Muscle of leg (tissue), 11 donors: Measurements from ENCODE around the gene RABGAP1L. TPM values are rescaled to one million over a fixed set of nuclear protein-coding genes. Genes with fewer than 3 reads are reported as not detected.

Experiments
- DNase-seq: peaks from one replicate; pipeline ENCODE4 v3.0.0; 2013
- H3K27ac ChIP-seq: one replicate; pipeline ENCODE4 v1.5.1; 2013; ENCODE audit warnings: mild to moderate bottlenecking, low read length, control low read depth
- H3K27me3 ChIP-seq: one replicate; pipeline ENCODE4 v1.6.1; 2013; ENCODE audit warnings: low read length; ENCODE audit not compliant: control insufficient read depth, insufficient read depth
- H3K36me3 ChIP-seq: one replicate; pipeline ENCODE4 v1.6.1; 2013; ENCODE audit warnings: low read length; ENCODE audit not compliant: control insufficient read depth, insufficient read depth
- H3K4me1 ChIP-seq: one replicate; pipeline ENCODE4 v1.6.1; 2013; ENCODE audit warnings: low read length; ENCODE audit not compliant: control insufficient read depth, insufficient read depth
- H3K4me3 ChIP-seq: one replicate; pipeline ENCODE4 v1.5.1; 2013; ENCODE audit warnings: low read length, control low read depth
- H3K9me3 ChIP-seq: replicated peaks from 2 replicates; pipeline ENCODE4 v1.6.1; 2013; ENCODE audit warnings: low read depth, low read length; ENCODE audit not compliant: control insufficient read depth
- WGBS: methylation state at CpG from one replicate; pipeline ENCODE4 v1.1.5; 2013; ENCODE audit warnings: missing lambda C conversion rate; ENCODE audit not compliant: insufficient coverage; 5-methylcytosine and 5-hydroxymethylcytosine counted together
- polyA plus RNA-seq, 8 donors: library from polyadenylated mRNA; unstranded; fragments of 120-200 nt; gene quantifications; one replicate each; pipeline versions ENCODE4 v1.2.1 to v1.2.3, GENCODE V29; 2013; ENCODE audit warnings: inconsistent platforms in 1 of 8, low replicate concordance in 1 of 8; ENCODE audit not compliant: insufficient read length in 8 of 8, insufficient read depth in 1 of 8
- total RNA-seq: library from RNA; stranded (reverse); fragments of 120-200 nt; gene quantifications from one replicate; pipeline ENCODE4 v1.2.4, GENCODE V29; 2013

Gene RABGAP1L
- total and polyA plus RNA-seq, 9 donors: 9.8 to 27.2 (median 11.6) TPM

DNA sequence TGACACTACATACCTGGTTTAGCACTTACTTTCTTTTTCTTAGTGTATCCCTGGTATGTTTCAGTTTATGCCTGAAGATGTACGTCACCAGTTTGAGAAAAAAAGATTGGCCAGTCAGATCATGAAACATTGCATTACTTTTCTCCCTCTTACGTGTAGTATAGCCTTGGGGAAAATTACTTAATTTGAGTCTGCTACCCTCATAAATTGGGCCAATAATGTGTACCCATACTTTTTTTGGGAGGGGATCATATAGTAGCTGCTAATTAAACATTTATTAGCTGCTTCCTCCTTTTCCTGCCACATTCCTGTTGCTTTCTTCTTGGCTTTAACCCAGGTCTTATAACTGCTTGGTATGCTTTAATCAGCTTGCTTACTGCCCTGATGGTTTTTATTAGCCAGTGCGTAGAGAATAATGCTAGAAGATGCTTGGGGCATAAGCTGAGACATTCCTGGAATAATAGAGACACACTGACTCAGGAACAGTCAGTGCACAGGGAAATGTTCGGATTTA is 32.1 kb downstream of the RABGAP1L start:
- Histone ChIP-seq H3K4me1 (no peaks in the 10 kb centered on the region), H3K9me3 (no peaks in the 10 kb centered on the region), H3K27ac (no peak overlapping the region), H3K36me3 (no peaks in the 10 kb centered on the region), H3K4me3 (no peak overlapping the region), H3K27me3 (no peaks in the 10 kb centered on the region)
- no CpG with 5 or more reads among the region's 4 CpGs for WGBS
- no peak for DNase-seq

- Histone ChIP-seq H3K4me3 (no peak overlapping the region), H3K27me3 (no peaks in the 10 kb centered on the region), H3K4me1 (no peaks in the 10 kb centered on the region), H3K9me3 (no peaks in the 10 kb centered on the region), H3K27ac (no peak overlapping the region), H3K36me3 (no peaks in the 10 kb centered on the region)
- no peak for DNase-seq
- WGBS: 74% methylated on average over 4 of the region's 6 CpGs
Measured at GRCh38 chr1:174194461-174194860, 35.1 kb downstream of the RABGAP1L start.

DNA sequence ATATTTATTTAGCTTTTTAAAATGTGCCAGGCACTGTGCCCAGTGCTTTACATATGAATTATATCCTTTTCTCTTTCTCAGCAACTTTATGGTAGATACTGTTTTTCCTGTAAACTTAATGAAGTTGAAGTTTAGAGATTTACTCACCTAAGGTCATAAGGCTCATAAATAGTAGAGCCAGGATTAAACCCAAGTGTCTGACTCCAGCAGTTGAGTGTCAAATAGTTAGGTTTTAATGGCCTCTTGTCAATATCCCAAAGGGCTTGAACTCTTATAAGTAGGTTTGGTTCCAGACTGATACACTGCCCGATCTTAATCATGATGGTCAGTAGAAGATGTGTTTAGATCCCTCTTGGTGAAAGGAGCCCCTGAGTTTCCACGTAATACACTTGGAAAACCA is 37.8 kb downstream of the RABGAP1L start:
- no peaks in the 10 kb centered on the region for H3K4me1 ChIP-seq
- no peaks in the 10 kb centered on the region for H3K9me3 ChIP-seq
- no peak overlapping the region for H3K27ac ChIP-seq
- no peaks in the 10 kb centered on the region for H3K36me3 ChIP-seq
- no peak overlapping the region for H3K4me3 ChIP-seq
- no peaks in the 10 kb centered on the region for H3K27me3 ChIP-seq
- no peak for DNase-seq
- no CpG with 5 or more reads among the region's 2 CpGs for WGBS

DNA sequence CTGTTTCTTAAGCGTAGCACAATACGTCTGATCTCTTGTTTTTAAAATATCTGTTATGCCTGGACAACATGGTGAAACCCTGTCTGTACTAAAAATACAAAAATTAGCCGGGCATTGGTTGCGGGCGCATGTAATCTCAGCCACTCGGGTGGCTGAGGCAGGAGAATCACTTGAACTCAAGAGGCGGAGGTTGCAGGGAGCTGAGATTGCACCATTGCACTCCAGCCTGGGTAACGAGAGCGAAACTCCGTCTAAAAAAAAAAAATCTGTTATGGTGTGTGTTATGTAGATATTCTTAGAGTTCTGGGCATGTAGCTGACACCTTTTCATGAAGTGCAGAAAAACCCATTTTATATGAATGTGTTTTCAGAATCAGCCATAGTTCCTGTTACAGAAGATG is 38.2 kb downstream of the RABGAP1L start:
- no peak overlapping the region for H3K4me3 ChIP-seq
- no peaks in the 10 kb centered on the region for H3K27me3 ChIP-seq
- H3K36me3 ChIP-seq: no peaks in the 10 kb centered on the region
- WGBS: 94% methylated on average over 8 of the region's 10 CpGs
- no peaks in the 10 kb centered on the region for H3K9me3 ChIP-seq
- H3K27ac ChIP-seq: no peak overlapping the region
- no peaks in the 10 kb centered on the region for H3K4me1 ChIP-seq
- no peak for DNase-seq

DNA sequence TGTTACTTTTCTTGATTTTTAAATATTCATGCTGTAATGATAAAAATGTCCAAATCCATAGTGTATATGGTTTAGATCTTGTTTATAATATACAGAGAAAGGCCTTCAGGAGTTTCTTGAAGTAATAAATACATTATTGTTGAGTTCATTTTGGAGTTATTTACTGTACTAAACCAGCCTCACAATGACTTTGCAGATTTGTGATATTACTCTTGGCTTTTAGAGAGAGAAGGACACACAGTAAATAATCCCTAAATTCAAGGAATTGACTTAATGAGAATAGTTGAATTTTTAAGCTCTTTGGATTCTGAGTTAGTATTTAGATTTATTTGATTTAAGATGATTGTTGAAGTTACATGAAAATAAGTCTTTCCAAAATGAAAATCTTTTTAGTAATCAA is 38.9 kb downstream of the RABGAP1L start:
- no peak overlapping the region for H3K27ac ChIP-seq
- no peaks in the 10 kb centered on the region for H3K4me1 ChIP-seq
- no peaks in the 10 kb centered on the region for H3K27me3 ChIP-seq
- DNase-seq: no peak
- H3K36me3 ChIP-seq: no peaks in the 10 kb centered on the region
- H3K4me3 ChIP-seq: no peak overlapping the region
- peaks cover 4% of the 10 kb centered on the region for H3K9me3 ChIP-seq

DNA sequence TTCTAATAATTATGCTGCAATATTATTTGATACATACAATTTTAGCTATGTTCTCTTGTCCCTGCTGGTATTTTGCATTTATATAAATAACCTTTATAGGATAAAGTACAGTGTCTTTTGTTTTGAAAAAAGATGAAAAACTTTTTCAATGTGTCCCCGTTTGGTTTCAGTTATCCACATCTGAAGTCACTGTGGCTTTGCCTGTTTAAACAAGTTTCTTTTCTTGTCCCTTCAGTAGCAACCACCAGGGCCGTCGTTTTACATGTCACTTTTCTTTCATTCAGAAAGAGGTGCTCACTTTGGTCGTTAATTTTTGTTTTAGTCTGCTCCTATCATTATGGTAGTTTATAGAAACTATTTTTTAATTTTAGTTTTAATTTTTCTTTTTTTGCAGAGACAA is 41.4 kb downstream of the RABGAP1L start:
- no CpG with 5 or more reads among the region's 4 CpGs for WGBS

DNA sequence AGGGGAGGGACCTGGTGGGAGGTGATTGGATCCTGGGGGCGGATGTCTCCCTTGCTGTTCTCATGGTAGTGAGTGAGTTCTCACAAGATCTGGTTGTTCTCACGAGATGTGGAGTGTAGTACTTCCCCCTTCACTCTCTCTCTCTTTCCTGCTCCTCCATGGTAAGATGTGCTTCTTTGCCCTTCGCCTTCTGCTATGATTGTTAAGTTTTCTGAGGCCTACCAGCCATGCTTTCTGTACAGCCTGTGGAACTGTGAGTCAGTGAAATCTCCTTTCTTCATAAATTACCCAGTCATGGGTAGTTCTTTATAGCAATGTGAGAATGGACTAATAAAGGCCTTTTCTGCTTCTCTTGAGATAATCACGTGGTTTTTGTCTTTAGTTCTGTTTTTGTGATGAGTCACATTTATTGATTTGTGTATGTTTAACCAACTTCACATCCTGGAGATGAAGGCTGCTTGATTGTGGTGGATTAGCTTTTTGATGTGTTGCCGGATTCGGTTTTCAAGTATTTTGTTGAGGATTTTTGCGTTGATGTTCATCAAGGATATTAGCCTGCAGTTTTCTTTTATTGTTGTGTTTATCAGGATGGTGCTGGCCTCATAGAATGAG is 45.5 kb downstream of the RABGAP1L start:
- Histone ChIP-seq H3K36me3 (no peaks in the 10 kb centered on the region), H3K27me3 (no peaks in the 10 kb centered on the region), H3K9me3 (peaks cover 14% of the 10 kb centered on the region), H3K4me1 (no peaks in the 10 kb centered on the region), H3K27ac (no peak overlapping the region), H3K4me3 (no peak overlapping the region)
- no peak for DNase-seq
- 100% methylated on average over 1 of the region's 7 CpGs for WGBS

More for the DNA sequence above, 41.4 kb downstream of the RABGAP1L start:
- peaks cover 6% of the 10 kb centered on the region for H3K9me3 ChIP-seq
- H3K4me1 ChIP-seq: no peaks in the 10 kb centered on the region
- H3K27me3 ChIP-seq: no peaks in the 10 kb centered on the region
- no peak for DNase-seq
- H3K4me3 ChIP-seq: no peak overlapping the region
- no peak overlapping the region for H3K27ac ChIP-seq
- no peaks in the 10 kb centered on the region for H3K36me3 ChIP-seq

GRCh38 chr1:174206148-174206836 is 47.0 kb downstream of the RABGAP1L start:
- DNase-seq: peak; percentile 21
- H3K4me3 ChIP-seq: no peak overlapping the region
- no CpG with 5 or more reads among the region's 5 CpGs for WGBS
- no peaks in the 10 kb centered on the region for H3K4me1 ChIP-seq
- H3K27me3 ChIP-seq: no peaks in the 10 kb centered on the region
- peaks cover 17% of the 10 kb centered on the region for H3K9me3 ChIP-seq
- H3K27ac ChIP-seq: no peak overlapping the region
- H3K36me3 ChIP-seq: no peaks in the 10 kb centered on the region

- no peak for DNase-seq
- Histone ChIP-seq H3K9me3 (peaks cover 16% of the 10 kb centered on the region), H3K4me1 (no peaks in the 10 kb centered on the region), H3K4me3 (no peak overlapping the region), H3K36me3 (no peaks in the 10 kb centered on the region), H3K27me3 (no peaks in the 10 kb centered on the region), H3K27ac (no peak overlapping the region)
- 98% methylated on average over 4 of the region's 5 CpGs for WGBS
Measured at GRCh38 chr1:174209347-174210187, 50.2 kb downstream of the RABGAP1L start.

DNA sequence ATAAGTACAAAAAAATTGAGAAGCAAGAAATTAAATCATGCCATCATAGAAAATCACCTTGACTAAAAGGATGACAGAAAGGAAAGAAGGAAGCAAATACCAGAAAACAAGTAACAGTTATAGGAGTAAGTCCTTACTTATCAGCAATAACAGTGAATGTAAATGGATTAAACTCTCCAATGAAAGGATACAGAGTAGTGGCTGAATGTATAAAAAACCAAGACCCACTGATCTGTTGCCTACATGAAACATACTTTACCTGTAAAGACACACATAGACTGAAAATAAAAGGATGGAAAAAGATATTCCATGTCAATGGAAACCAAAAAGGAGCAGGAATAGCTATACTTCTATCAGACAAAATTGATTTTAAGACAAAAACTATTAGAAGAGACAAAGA is 52.2 kb downstream of the RABGAP1L start:
- Histone ChIP-seq H3K9me3 (peaks cover 16% of the 10 kb centered on the region), H3K36me3 (no peaks in the 10 kb centered on the region), H3K27ac (no peak overlapping the region), H3K27me3 (no peaks in the 10 kb centered on the region), H3K4me1 (no peaks in the 10 kb centered on the region), H3K4me3 (no peak overlapping the region)
- DNase-seq: no peak
